A673 (cell line): ENCODE measurements around the gene TMEM121.

Experiments used
- EZH2 ChIP-seq: fragments of 200-600 bp; sonication (generic); IDR thresholded peaks from 2 replicates; pipeline ENCODE4 v1.6.1; 2017; ENCODE audit warnings: borderline replicate concordance, low read depth, mild to moderate bottlenecking, mixed read lengths, antibody characterized with exemption, low read length; ENCODE audit not compliant: poor library complexity, severe bottlenecking
- TF ChIP-seq, protein P1 (sequence below): fragments of 300-800, 200-600 bp; sonication (generic); conservative IDR thresholded peaks from 2 replicates; pipeline ENCODE4 v1.5.1; 2017; ENCODE audit warnings: low read depth, mild to moderate bottlenecking, antibody characterized with exemption, low read length, moderate library complexity, mixed read lengths

DNA sequence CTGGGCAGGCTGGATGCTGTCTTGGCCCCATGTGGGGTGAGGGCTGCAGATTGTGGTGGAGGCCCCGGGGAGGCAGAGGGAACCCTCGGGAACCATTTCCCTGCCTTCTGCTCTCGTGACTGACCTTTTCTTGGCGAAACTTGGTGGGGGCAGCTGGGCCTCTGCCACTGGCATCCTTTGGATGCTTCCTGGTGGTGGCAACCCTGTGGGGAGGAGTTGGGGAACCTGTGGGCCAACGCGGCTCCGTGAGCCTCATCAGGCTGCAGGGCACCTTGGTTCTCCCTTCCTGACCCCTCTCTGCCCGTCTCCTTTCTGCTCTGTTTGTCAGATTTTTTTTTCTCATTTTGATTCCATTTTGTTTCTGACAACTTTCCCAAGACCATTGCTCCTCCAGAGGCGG, 14.4 kb downstream of the TMEM121 start:
- TF ChIP-seq, protein P1, sequence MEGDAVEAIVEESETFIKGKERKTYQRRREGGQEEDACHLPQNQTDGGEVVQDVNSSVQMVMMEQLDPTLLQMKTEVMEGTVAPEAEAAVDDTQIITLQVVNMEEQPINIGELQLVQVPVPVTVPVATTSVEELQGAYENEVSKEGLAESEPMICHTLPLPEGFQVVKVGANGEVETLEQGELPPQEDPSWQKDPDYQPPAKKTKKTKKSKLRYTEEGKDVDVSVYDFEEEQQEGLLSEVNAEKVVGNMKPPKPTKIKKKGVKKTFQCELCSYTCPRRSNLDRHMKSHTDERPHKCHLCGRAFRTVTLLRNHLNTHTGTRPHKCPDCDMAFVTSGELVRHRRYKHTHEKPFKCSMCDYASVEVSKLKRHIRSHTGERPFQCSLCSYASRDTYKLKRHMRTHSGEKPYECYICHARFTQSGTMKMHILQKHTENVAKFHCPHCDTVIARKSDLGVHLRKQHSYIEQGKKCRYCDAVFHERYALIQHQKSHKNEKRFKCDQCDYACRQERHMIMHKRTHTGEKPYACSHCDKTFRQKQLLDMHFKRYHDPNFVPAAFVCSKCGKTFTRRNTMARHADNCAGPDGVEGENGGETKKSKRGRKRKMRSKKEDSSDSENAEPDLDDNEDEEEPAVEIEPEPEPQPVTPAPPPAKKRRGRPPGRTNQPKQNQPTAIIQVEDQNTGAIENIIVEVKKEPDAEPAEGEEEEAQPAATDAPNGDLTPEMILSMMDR, result no peak
- TF ChIP-seq EZH2, result no peak
